ENCODE measurements around the gene STEAP3.

DNA sequence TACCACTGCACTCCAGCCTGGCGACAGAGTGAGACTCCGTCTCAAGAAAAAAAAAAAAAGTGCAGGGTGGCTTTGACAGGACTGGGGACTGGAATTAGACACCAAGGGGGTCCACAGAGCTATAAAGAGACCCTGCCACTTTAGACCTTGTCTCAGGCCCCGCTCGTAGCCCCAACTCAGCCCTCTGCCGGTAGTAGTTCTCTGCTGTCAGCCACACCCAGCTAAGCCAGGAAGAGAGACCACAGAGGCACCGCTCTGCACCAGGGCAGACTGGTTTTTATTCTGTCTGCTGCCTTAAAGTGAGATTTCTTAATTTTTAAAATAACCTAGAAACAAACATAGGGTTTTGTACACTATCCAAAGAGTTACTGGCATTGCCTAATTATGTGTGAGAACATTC lies 66.0 kb downstream of the STEAP3 start:
- TF ChIP-seq, protein P1, sequence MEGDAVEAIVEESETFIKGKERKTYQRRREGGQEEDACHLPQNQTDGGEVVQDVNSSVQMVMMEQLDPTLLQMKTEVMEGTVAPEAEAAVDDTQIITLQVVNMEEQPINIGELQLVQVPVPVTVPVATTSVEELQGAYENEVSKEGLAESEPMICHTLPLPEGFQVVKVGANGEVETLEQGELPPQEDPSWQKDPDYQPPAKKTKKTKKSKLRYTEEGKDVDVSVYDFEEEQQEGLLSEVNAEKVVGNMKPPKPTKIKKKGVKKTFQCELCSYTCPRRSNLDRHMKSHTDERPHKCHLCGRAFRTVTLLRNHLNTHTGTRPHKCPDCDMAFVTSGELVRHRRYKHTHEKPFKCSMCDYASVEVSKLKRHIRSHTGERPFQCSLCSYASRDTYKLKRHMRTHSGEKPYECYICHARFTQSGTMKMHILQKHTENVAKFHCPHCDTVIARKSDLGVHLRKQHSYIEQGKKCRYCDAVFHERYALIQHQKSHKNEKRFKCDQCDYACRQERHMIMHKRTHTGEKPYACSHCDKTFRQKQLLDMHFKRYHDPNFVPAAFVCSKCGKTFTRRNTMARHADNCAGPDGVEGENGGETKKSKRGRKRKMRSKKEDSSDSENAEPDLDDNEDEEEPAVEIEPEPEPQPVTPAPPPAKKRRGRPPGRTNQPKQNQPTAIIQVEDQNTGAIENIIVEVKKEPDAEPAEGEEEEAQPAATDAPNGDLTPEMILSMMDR (IDR thresholded peaks at IDR 0.05): no peak
- no peak for TF ChIP-seq POLR2A (IDR thresholded peaks at IDR 0.05)

Data from right lobe of liver (tissue), 4 donors.